ENCODE measurements around the gene ANKRD42.

GRCh38 chr11:83174008-83174407, 19.5 kb upstream of the ANKRD42 start:
- no peak for TF ChIP-seq POLR2A (IDR thresholded peaks at IDR 0.05)
- no peak for TF ChIP-seq CTCF (IDR thresholded peaks at IDR 0.05)

All from testis (tissue), 2 donors.